Measurements from ENCODE around the gene RIIAD1.
A peak's percentile ranks its signal among the peaks of the same experiment; 100 is the strongest.
"Not testable (repeated sequence)": the region's sequence is repeated elsewhere in the genome, so short reads cannot be mapped to it uniquely, and the experiment has no call there.

Gene RIIAD1

GRCh38 chr1:151716771-151717631 lies 4.3 kb upstream of the RIIAD1 start, which contains the start of gene CELF3:
CELF3 (minus strand) TSS chr1:151716803; CDS start chr1:151716020, 783 bp downstream.
- no peak for DNase-seq
- peaks cover 84% of the 10 kb centered on the region for H3K27me3 Mint-ChIP-seq

GRCh38 chr1:151718011-151718431 lies 3.3 kb upstream of the RIIAD1 start:
- Mint-ChIP-seq H3K4me1 (ENCODE audit: low read depth) (peaks cover 28% of the 10 kb centered on the region), H3K27me3 (peaks cover 87% of the 10 kb centered on the region), H3K9me3 (no peaks in the 10 kb centered on the region), H3K4me3 (no peak overlapping the region), H3K36me3 (ENCODE audit: low read depth) (no peaks in the 10 kb centered on the region), H3K27ac (no peak overlapping the region)
- no peak for DNase-seq

More at GRCh38 chr1:151716771-151717631, 4.3 kb upstream of the RIIAD1 start, which contains the start of gene CELF3:
- no peaks in the 10 kb centered on the region for H3K9me3 Mint-ChIP-seq
- H3K36me3 Mint-ChIP-seq (ENCODE audit: low read depth): no peaks in the 10 kb centered on the region
- H3K4me1 Mint-ChIP-seq (ENCODE audit: low read depth): peaks cover 27% of the 10 kb centered on the region
- H3K4me3 Mint-ChIP-seq: no peak within 1 kb of the TSS
- no peak within 1 kb of the TSS for H3K27ac Mint-ChIP-seq

- Mint-ChIP-seq H3K27me3 (peaks cover 85% of the 10 kb centered on the region), H3K4me1 (ENCODE audit: low read depth) (peaks cover 28% of the 10 kb centered on the region), H3K4me3 (no peak overlapping the region), H3K9me3 (no peaks in the 10 kb centered on the region), H3K36me3 (ENCODE audit: low read depth) (no peaks in the 10 kb centered on the region), H3K27ac (no peak overlapping the region)
- no peak for DNase-seq
Observed at GRCh38 chr1:151718666-151719065, 2.7 kb upstream of the RIIAD1 start.

- H3K36me3 Mint-ChIP-seq (ENCODE audit: low read depth): no peaks in the 10 kb centered on the region
- no peak overlapping the region for H3K4me3 Mint-ChIP-seq
- no peaks in the 10 kb centered on the region for H3K9me3 Mint-ChIP-seq
- peaks cover 80% of the 10 kb centered on the region for H3K27me3 Mint-ChIP-seq
- DNase-seq: no peak
- H3K4me1 Mint-ChIP-seq (ENCODE audit: low read depth): peaks cover 28% of the 10 kb centered on the region
- H3K27ac Mint-ChIP-seq: no peak overlapping the region
Observed at GRCh38 chr1:151720125-151720524, 1.2 kb upstream of the RIIAD1 start.

- Mint-ChIP-seq H3K27me3 (peaks cover 80% of the 10 kb centered on the region), H3K36me3 (ENCODE audit: low read depth) (no peaks in the 10 kb centered on the region), H3K27ac (no peak overlapping the region), H3K4me3 (peak overlapping the region; percentile 62), H3K9me3 (no peaks in the 10 kb centered on the region), H3K4me1 (ENCODE audit: low read depth) (peaks cover 28% of the 10 kb centered on the region)
- DNase-seq: no peak
Observed at GRCh38 chr1:151720554-151720953, 768 bp upstream of the RIIAD1 start.

- H3K4me1 Mint-ChIP-seq (ENCODE audit: low read depth): peaks cover 26% of the 10 kb centered on the region
- no peaks in the 10 kb centered on the region for H3K9me3 Mint-ChIP-seq
- peaks cover 82% of the 10 kb centered on the region for H3K27me3 Mint-ChIP-seq
- no peak overlapping the region for H3K27ac Mint-ChIP-seq
- H3K36me3 Mint-ChIP-seq (ENCODE audit: low read depth): no peaks in the 10 kb centered on the region
- H3K4me3 Mint-ChIP-seq: peak overlapping the region; percentile 74
- DNase-seq: no peak
Observed at GRCh38 chr1:151721788-151722510, 627 bp downstream of the RIIAD1 start.

GRCh38 chr1:151723726-151724370 lies 2.5 kb downstream of the RIIAD1 start:
- H3K4me1 Mint-ChIP-seq (ENCODE audit: low read depth): peaks cover 19% of the 10 kb centered on the region
- H3K9me3 Mint-ChIP-seq: no peaks in the 10 kb centered on the region
- DNase-seq: no peak
- no peaks in the 10 kb centered on the region for H3K36me3 Mint-ChIP-seq (ENCODE audit: low read depth)
- no peak overlapping the region for H3K27ac Mint-ChIP-seq
- H3K27me3 Mint-ChIP-seq: peaks cover 79% of the 10 kb centered on the region
- H3K4me3 Mint-ChIP-seq: no peak overlapping the region

- H3K27me3 Mint-ChIP-seq: peaks cover 65% of the 10 kb centered on the region
- no peak for DNase-seq
- no peaks in the 10 kb centered on the region for H3K9me3 Mint-ChIP-seq
- no peak overlapping the region for H3K4me3 Mint-ChIP-seq
- no peak overlapping the region for H3K27ac Mint-ChIP-seq
- H3K36me3 Mint-ChIP-seq (ENCODE audit: low read depth): no peaks in the 10 kb centered on the region
- no peaks in the 10 kb centered on the region for H3K4me1 Mint-ChIP-seq (ENCODE audit: low read depth)
Observed at GRCh38 chr1:151728151-151729054, 7.1 kb downstream of the RIIAD1 start.

GRCh38 chr1:151729157-151729965 lies 8.0 kb downstream of the RIIAD1 start:
- no peaks in the 10 kb centered on the region for H3K9me3 Mint-ChIP-seq
- H3K27me3 Mint-ChIP-seq: peaks cover 58% of the 10 kb centered on the region
- no peak overlapping the region for H3K4me3 Mint-ChIP-seq
- no peak overlapping the region for H3K27ac Mint-ChIP-seq
- H3K4me1 Mint-ChIP-seq (ENCODE audit: low read depth): no peaks in the 10 kb centered on the region
- no peak for DNase-seq
- no peaks in the 10 kb centered on the region for H3K36me3 Mint-ChIP-seq (ENCODE audit: low read depth)

- Mint-ChIP-seq H3K4me3 (no peak overlapping the region), H3K36me3 (ENCODE audit: low read depth) (no peaks in the 10 kb centered on the region), H3K9me3 (no peaks in the 10 kb centered on the region), H3K27ac (no peak overlapping the region), H3K27me3 (peaks cover 58% of the 10 kb centered on the region), H3K4me1 (ENCODE audit: low read depth) (no peaks in the 10 kb centered on the region)
- no peak for DNase-seq
Observed at GRCh38 chr1:151729966-151730291, 8.6 kb downstream of the RIIAD1 start.

GRCh38 chr1:151733126-151733525 lies 11.8 kb downstream of the RIIAD1 start:
- Mint-ChIP-seq H3K4me3 (no peak overlapping the region), H3K9me3 (peaks cover 6% of the 10 kb centered on the region), H3K27me3 (peaks cover 31% of the 10 kb centered on the region), H3K4me1 (ENCODE audit: low read depth) (no peaks in the 10 kb centered on the region), H3K36me3 (ENCODE audit: low read depth) (no peaks in the 10 kb centered on the region), H3K27ac (no peak overlapping the region)
- DNase-seq: no peak

- H3K27ac Mint-ChIP-seq; H3K4me3 Mint-ChIP-seq; H3K4me1 Mint-ChIP-seq (ENCODE audit: low read depth); DNase-seq; H3K36me3 Mint-ChIP-seq (ENCODE audit: low read depth): not testable (repeated sequence)
- Mint-ChIP-seq H3K9me3 (peaks cover 11% of the 10 kb centered on the region), H3K27me3 (peaks cover 24% of the 10 kb centered on the region)
Observed at GRCh38 chr1:151733995-151734394, 12.7 kb downstream of the RIIAD1 start.

- Mint-ChIP-seq H3K27ac (no peak overlapping the region), H3K4me3 (no peak overlapping the region), H3K9me3 (peaks cover 11% of the 10 kb centered on the region), H3K36me3 (ENCODE audit: low read depth) (no peaks in the 10 kb centered on the region), H3K4me1 (ENCODE audit: low read depth) (peaks cover 2% of the 10 kb centered on the region), H3K27me3 (peaks cover 8% of the 10 kb centered on the region)
- DNase-seq: no peak
Observed at GRCh38 chr1:151737026-151737425, 15.7 kb downstream of the RIIAD1 start.

Data from activated T-cell treated with anti-CD3 and anti-CD28 coated beads, Interleukin-2, amount 50 U/mL, for 24 hours (primary cell).